NCI-H1048 (cell line): ENCODE results near the gene PPP1R13B.

ENCODE experiments used
- DNase-seq: peaks from one replicate; lab custom pipeline; 2025; lab: John Stamatoyannopoulos, UW

PPP1R13B gene

GRCh38 chr14:103744621-103745395 lies 102.6 kb downstream of the PPP1R13B start:
- no peak for DNase-seq

- DNase-seq = no peak
These were observed 103.7 kb downstream of the PPP1R13B start for GRCh38 chr14:103743691-103744090.

DNA sequence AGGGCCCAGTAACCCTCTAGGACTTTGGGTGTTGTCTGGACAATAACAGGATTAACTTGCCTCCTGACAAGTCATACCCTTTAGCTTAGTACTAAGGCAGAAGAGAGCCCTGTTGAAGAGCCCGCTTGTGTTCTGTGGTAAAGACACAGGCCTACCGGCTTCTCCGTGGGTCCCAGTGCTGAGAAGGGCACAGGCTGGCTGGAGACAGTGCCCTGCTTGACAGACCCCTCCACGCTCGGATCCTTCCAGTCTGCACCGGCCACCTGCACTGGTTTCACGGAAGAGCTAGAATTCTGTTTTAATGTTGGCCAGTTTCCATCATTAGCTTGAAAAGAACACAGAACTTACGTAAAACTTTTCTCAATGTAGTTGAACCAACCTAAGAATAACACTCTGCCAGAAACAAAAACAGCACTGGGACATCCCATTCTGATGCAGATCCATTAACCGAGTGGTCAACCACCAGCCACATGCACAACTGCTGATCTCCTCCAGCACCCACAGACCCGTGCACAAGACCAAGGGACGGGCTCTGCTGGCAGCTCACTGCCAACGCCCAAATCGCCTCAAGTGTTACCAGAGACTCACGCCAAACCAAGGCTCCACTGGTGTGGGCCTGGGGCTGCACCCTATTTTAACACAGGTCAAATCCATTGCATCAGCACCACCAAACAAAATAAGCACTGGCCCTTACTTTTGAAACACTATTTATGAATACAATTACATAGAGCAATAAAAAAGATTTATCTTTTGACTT lies 104.7 kb downstream of the PPP1R13B start:
- DNase-seq = no peak

DNA sequence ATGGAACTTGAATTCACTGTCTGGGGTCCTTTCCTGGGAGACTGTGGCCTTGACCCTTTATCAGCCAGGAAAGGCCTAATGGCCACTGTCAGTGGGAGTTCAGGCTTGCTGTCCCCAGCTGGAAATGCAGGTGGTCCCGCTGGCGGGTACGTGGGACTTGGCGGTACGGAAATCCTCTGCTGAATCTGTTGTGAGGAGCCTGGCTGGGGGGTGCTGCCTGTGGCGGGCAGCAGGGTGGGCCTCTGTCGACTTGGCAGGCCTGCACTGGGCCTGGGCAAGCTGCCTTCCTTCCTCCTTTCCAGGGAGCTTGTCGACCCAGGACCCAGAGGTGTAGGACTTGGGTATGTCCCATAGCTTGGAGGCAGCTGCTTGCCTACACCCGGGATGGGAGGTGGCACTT lies 105.5 kb downstream of the PPP1R13B start:
- no peak for DNase-seq

DNA sequence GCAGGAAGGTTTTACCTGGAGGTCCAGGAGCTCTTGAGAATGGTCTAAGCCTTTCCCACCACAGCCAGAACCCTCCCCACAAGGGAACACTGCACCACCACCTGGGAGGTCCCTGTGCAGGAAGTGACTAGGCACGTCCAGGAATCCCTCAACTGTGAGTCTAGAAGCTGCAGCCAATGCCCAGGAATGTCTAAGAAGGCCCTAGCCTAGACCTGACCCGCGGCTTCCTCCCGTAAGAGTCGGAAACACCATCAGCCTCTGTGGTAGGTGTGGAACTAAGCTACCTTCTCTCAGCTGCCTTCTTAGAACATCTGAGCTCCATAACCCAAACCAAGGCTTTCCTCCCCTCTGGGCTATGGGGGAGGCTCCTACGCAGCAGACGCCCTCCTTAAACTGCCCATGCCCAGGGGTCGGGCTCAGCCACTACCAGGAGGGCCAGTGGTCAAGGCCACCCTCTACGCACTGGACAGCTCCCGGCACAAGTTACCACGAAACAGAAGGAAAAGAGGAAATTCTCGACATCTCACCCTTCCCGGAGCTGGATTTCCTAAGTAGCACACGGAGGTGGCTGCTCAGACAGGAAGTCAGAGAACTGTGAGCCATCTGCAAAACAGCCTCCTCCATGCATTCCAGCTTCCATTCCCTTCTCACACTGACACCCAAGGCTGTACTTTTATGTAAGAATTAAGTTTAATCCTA lies 106.2 kb downstream of the PPP1R13B start:
- no peak for DNase-seq

GRCh38 chr14:103739793-103740501 lies 107.4 kb downstream of the PPP1R13B start:
- no peak for DNase-seq

DNA sequence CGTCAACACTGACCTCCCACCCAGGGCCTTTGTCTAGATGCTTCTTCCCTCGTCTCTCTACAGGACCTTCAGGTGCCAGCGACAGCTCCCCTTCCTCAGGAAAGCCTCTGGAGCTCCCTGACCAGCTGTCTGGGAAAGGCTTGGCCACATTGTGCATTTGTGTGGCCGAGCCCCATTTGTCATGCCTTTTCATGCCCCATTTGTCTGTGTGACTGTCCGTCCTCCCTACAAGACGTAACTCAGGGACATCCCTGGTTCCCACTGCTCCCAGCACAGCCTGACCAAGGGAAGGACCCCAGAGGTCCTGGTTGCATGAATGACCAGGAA lies 107.9 kb downstream of the PPP1R13B start:
- no peak for DNase-seq

DNA sequence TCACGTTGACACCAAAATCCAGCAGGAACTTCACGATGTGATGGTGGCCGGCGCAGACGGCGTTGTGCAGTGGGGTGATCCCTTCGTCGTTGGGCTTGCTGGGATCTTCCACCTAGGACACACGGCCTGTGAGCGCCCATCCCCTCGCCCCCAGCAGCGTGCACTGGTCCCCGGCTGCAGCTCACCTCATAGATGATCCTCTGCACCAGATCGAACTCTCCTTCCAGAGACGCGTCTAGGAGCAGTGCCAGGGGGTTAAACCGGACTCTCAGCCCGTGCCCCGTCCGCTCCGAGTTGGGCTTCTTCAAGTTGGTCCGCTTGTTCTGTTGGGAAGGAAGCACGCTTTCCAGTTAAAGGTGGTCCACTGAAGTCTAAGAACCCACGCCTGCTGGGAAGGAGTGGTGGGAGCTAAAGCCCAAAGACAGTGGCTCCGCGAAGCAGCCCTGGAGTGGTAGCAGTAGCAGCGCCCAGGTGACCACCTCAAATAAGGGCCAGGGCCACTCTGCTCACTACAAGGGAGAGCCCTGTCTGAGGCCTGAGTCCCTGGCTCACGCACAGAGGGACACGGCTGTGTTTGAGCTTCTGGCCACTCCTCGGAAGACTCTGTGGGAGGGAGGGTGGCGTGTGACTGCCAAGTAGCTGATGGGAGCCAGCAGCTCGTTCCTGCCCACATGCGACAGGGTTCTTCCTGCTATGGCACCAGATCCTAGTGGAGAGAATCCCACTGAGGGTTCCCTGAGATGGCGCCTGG lies 108.5 kb downstream of the PPP1R13B start:
- DNase-seq = no peak

- DNase-seq = no peak
These were observed 109.2 kb downstream of the PPP1R13B start for GRCh38 chr14:103738166-103738565.

- no peak for DNase-seq
These were observed 109.8 kb downstream of the PPP1R13B start for GRCh38 chr14:103737432-103738045.

DNA sequence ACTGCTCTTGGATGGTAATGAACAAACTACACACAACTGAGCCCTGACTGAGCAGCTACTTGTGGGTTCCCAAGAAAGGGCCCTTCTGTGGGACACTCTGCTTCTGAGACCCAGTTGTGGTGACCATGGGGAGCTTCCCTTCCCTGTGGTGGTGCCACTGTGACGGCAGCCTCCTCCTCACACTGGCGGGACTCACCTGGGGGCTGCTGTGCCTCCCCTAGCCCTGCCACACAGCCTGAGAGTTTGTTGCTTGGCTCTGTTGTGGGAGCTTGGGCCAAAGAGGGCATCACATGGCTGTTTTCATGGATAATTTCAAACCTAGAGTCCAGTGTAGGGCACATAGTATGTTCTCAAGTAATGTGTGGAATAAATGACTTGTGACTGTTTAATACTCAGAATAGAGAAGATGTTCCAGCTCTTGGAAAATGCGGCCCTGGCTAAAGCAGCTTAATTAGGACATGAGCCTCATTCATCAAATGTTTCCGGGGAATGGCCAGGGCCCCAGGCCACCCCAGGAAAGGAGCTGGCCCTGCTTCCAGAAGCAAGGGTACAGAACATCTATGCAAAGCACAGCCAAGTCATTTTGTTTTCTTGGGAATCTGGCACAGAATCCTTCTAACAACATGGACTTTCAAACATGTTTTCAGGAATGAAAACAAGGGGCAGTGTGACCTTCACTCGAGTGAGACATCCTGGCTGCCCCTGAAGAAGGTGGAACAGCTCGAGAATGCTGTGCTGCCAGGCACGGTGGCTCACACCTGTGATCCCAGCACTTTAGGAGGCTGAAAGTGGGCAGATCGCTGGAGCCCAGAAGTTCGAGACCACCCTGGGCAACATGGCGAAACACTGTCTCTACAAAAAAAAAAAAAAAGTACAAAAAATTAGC lies 110.6 kb downstream of the PPP1R13B start:
- no peak for DNase-seq

GRCh38 chr14:103735815-103736545 lies 111.4 kb downstream of the PPP1R13B start:
- no peak for DNase-seq

- no peak for DNase-seq
These were observed 111.9 kb downstream of the PPP1R13B start for GRCh38 chr14:103735439-103735814.

DNA sequence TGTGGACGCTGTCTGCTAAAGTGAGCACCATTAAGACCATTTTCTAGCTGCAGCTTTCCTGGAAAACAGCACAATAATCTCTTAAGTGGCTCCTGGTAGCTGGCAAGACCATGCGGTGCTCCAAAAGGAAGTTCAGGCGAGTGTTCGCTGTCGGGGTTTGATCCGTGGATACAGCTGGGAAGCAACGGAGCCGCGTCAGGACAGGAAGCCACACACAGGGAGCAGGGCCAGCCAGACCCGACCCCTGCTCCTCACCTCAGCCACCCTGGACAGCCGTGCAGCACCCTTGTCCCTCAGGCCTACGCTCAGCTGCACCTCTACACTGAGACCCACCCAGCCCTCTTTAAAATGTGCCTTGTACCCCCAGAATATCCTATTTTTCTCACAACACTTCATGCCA lies 112.4 kb downstream of the PPP1R13B start:
- DNase-seq = no peak

DNA sequence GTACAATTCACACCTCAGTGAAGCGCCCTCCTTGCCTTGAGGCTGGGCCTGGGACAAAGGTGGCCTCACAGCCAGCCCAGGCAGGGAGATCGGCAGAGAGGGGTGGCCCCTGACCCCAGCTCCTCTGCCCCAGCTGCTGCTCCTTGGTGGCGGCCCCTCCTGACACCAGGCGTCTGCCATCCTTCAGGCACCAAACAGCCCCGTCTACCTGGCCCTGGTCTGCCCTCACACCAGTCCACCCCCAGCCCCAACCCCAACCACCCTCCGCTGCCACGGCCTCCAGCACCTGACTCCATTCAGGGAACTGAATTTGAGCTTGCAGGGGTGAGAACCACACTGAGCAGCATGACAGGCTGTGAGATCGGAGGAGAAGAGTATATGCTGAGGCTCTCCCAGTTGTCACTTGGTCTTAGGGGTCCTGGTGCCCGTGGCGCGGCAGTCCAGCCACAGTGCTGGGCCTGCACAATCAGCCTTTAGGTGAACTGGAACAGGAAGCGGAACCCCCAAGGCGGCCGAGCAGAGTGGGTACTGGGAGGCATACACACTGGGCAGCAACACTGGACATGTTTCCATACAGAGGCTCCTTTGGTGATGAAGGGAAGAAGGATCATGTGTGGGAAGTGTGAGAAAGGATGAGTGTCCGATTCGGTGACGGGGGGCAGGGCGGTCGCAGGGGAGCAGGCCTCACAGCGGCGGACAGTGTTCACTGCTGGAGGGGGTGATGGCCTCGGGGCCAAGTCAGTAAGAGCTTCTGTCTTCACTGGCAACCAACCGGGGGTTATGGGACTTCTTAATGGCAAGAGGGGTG lies 113.1 kb downstream of the PPP1R13B start:
- DNase-seq = no peak

DNA sequence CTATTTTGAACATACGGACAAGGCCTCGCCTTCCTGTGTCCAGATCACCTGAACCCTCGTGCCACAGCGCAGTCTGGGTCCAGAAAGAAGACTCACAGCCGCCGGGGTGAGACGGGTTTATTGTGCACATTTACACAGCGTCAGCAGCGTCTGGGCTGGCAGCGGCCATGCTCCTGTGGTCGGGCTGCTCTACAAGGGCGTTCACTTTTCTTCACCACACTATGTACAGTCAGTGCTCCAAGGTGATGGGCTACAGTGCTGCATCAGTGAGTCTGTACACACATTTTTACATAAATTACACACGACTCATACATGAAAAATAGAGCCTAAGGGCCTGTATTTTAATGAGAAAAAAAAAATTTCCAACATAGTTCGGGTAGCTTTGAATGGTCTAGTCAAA lies 113.7 kb downstream of the PPP1R13B start:
- no peak for DNase-seq

DNA sequence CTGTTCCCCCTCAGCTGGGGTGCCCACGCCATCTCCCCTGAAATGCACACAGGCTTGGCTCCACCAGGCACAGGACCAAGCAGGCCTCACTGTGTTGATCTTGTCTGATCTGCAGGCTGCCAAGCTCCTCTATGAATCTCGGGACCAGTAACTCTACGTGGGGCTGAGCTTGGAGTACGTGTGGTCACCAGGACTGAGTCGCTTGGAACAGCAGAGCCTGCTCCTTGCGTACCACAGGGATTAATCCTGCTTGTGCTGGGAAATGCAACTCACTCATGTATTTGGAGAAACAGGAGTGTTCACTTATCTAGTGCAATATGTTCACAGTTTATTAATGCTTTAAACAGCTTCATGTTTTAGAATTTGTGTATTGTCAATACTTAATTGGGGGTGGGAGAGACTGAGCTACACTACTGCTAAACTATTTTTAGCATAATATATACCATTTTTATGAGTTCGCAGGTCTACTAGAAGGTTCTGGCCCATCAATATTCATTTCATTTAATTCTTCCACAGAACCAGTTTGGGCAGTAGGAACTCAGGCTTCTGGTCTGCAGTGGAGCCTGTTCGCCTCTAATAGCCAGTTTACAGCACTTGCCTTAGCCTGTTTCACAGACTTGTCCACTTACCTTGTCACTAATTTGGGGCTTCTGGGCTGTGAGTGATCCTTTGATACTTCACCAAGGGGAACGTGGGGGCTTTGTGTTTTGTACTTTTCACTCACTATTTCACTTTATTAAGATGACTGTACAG lies 114.3 kb downstream of the PPP1R13B start:
- DNase-seq = no peak
